ENCODE data around the gene ZSWIM4. TPM values are rescaled to one million over a fixed set of nuclear protein-coding genes. Genes with fewer than 3 reads are reported as not detected.

ZSWIM4 gene
- total RNA-seq, 1 experiment from 2014 or later, result 8.7 TPM

GRCh38 chr19:13821292-13821691 lies 26.0 kb downstream of the ZSWIM4 start:
- intact Hi-C loops (cut with micrococcal nuclease; ENCODE audit: unreplicated experiment) (no loop called here), in situ Hi-C loops (cut with HindIII; ENCODE audit: low pct_unique_long_range_greater_than_20kb, low sequenced_read_pairs) (no loop called here)
- Histone ChIP-seq H3K9me3 (ENCODE audit: control insufficient read depth, insufficient read depth, low read depth, low read length) (no peaks in the 10 kb centered on the region), H3K4me1 (ENCODE audit: control insufficient read depth, insufficient read depth, low read length) (no peaks in the 10 kb centered on the region), H3K36me3 (ENCODE audit: control insufficient read depth, insufficient read depth, low read length) (no peaks in the 10 kb centered on the region), H3K4me3 (ENCODE audit: low read depth in 2 of 2, low read length in 2 of 2) (no peak overlapping the region), H3K27ac (ENCODE audit: low read length) (no peak overlapping the region), H3K27me3 (ENCODE audit: control insufficient read depth, insufficient read depth, low read length) (no peaks in the 10 kb centered on the region)
- no TSS peak for BruUV-seq (replicated peaks)
- TF ChIP-seq POLR2AphosphoS5 (IDR thresholded peaks at IDR 0.05; ENCODE audit: low read depth, low read length) (no peak), SIN3A (IDR thresholded peaks at IDR 0.05; ENCODE audit: borderline replicate concordance, insufficient read depth, low read depth, low read length) (no peak), TCF7L2 (IDR thresholded peaks at IDR 0.05; ENCODE audit: low read depth, low read length) (no peak)
- TF ChIP-seq, protein P1, sequence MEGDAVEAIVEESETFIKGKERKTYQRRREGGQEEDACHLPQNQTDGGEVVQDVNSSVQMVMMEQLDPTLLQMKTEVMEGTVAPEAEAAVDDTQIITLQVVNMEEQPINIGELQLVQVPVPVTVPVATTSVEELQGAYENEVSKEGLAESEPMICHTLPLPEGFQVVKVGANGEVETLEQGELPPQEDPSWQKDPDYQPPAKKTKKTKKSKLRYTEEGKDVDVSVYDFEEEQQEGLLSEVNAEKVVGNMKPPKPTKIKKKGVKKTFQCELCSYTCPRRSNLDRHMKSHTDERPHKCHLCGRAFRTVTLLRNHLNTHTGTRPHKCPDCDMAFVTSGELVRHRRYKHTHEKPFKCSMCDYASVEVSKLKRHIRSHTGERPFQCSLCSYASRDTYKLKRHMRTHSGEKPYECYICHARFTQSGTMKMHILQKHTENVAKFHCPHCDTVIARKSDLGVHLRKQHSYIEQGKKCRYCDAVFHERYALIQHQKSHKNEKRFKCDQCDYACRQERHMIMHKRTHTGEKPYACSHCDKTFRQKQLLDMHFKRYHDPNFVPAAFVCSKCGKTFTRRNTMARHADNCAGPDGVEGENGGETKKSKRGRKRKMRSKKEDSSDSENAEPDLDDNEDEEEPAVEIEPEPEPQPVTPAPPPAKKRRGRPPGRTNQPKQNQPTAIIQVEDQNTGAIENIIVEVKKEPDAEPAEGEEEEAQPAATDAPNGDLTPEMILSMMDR (IDR thresholded peaks at IDR 0.05), result no peak
- TF ChIP-seq, protein P2, sequence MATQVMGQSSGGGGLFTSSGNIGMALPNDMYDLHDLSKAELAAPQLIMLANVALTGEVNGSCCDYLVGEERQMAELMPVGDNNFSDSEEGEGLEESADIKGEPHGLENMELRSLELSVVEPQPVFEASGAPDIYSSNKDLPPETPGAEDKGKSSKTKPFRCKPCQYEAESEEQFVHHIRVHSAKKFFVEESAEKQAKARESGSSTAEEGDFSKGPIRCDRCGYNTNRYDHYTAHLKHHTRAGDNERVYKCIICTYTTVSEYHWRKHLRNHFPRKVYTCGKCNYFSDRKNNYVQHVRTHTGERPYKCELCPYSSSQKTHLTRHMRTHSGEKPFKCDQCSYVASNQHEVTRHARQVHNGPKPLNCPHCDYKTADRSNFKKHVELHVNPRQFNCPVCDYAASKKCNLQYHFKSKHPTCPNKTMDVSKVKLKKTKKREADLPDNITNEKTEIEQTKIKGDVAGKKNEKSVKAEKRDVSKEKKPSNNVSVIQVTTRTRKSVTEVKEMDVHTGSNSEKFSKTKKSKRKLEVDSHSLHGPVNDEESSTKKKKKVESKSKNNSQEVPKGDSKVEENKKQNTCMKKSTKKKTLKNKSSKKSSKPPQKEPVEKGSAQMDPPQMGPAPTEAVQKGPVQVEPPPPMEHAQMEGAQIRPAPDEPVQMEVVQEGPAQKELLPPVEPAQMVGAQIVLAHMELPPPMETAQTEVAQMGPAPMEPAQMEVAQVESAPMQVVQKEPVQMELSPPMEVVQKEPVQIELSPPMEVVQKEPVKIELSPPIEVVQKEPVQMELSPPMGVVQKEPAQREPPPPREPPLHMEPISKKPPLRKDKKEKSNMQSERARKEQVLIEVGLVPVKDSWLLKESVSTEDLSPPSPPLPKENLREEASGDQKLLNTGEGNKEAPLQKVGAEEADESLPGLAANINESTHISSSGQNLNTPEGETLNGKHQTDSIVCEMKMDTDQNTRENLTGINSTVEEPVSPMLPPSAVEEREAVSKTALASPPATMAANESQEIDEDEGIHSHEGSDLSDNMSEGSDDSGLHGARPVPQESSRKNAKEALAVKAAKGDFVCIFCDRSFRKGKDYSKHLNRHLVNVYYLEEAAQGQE (IDR thresholded peaks at IDR 0.05; ENCODE audit: insufficient read depth in 1 of 2, low read depth in 2 of 2, low read length in 1 of 2), result no peak
- ChIA-PET POLR2A (no interaction called here), CTCF (no interaction called here)
- no peak for ATAC-seq
- DNase-seq (ENCODE audit: low read depth, low spot score), result no peak

GRCh38 chr19:13823256-13823655 lies 28.0 kb downstream of the ZSWIM4 start:
- ChIA-PET CTCF (interaction anchor here (0.7 kb wide), 1 partner anchor 259 kb away, joined by 12 read pairs; no protein-coding TSS in a partner anchor), POLR2A (no interaction called here)
- Histone ChIP-seq H3K4me3 (ENCODE audit: low read depth in 2 of 2, low read length in 2 of 2) (no peak overlapping the region), H3K27me3 (ENCODE audit: control insufficient read depth, insufficient read depth, low read length) (no peaks in the 10 kb centered on the region), H3K4me1 (ENCODE audit: control insufficient read depth, insufficient read depth, low read length) (no peaks in the 10 kb centered on the region), H3K27ac (ENCODE audit: low read length) (no peak overlapping the region), H3K36me3 (ENCODE audit: control insufficient read depth, insufficient read depth, low read length) (no peaks in the 10 kb centered on the region), H3K9me3 (ENCODE audit: control insufficient read depth, insufficient read depth, low read depth, low read length) (no peaks in the 10 kb centered on the region)
- DNase-seq (ENCODE audit: low read depth, low spot score), result no peak
- no peak for ATAC-seq
- TF ChIP-seq POLR2AphosphoS5 (IDR thresholded peaks at IDR 0.05; ENCODE audit: low read depth, low read length) (no peak), TCF7L2 (IDR thresholded peaks at IDR 0.05; ENCODE audit: low read depth, low read length) (no peak), SIN3A (IDR thresholded peaks at IDR 0.05; ENCODE audit: borderline replicate concordance, insufficient read depth, low read depth, low read length) (no peak)
- TF ChIP-seq, protein P2 (IDR thresholded peaks at IDR 0.05; ENCODE audit: insufficient read depth in 1 of 2, low read depth in 2 of 2, low read length in 1 of 2), result no peak
- TF ChIP-seq, protein P1 (IDR thresholded peaks at IDR 0.05), result no peak
- in situ Hi-C loops (cut with HindIII; ENCODE audit: low pct_unique_long_range_greater_than_20kb, low sequenced_read_pairs) (no loop called here), intact Hi-C loops (cut with micrococcal nuclease; ENCODE audit: unreplicated experiment) (no loop called here)
- BruUV-seq (replicated peaks), result no TSS peak

Data from Panc1 (cell line).